Subcutaneous abdominal adipose tissue (tissue), 5 donors: ENCODE results near the gene ARPIN.
"Not testable (repeated sequence)": the region's sequence is repeated elsewhere in the genome, so short reads cannot be mapped to it uniquely, and the experiment has no call there.

Experiments
- H3K27ac ChIP-seq: one replicate; pipeline ENCODE4 v1.7.0; 2013; ENCODE audit warnings: low read depth, mild to moderate bottlenecking, inconsistent platforms, low read length, moderate library complexity
- H3K27me3 ChIP-seq, 5 donors: one replicate each; pipeline ENCODE4 v1.7.0; 2013; ENCODE audit warnings: low read length in 5 of 5, inconsistent platforms in 1 of 5; ENCODE audit not compliant: control insufficient read depth in 5 of 5, insufficient read depth in 4 of 5
- H3K36me3 ChIP-seq, 5 donors: one replicate each; pipeline ENCODE4 v1.7.0; 2013; ENCODE audit warnings: low read length in 5 of 5; ENCODE audit not compliant: control insufficient read depth in 5 of 5, insufficient read depth in 5 of 5
- H3K4me1 ChIP-seq, 5 donors: one replicate each; pipeline ENCODE4 v1.7.0; 2013; ENCODE audit warnings: low read length in 5 of 5, mild to moderate bottlenecking in 3 of 5, moderate library complexity in 1 of 5; ENCODE audit not compliant: control insufficient read depth in 5 of 5, insufficient read depth in 5 of 5
- H3K4me3 ChIP-seq, 5 donors: one replicate each; pipeline ENCODE4 v1.7.0; 2013; ENCODE audit warnings: low read length in 5 of 5, low read depth in 1 of 5
- H3K9ac ChIP-seq, 5 donors: one replicate each; pipeline ENCODE4 v1.7.0; 2013; ENCODE audit warnings: low read length in 5 of 5, mild to moderate bottlenecking in 4 of 5, moderate library complexity in 3 of 5
- H3K9me3 ChIP-seq, 5 donors: one replicate each; pipeline ENCODE4 v1.7.0; 2013; ENCODE audit warnings: low read length in 5 of 5; ENCODE audit not compliant: control insufficient read depth in 5 of 5
- donor health status: healthy.
- donor health status: healthy.
- donor health status: healthy.
- donor health status: healthy.
- donor health status: healthy.

Gene ARPIN

DNA sequence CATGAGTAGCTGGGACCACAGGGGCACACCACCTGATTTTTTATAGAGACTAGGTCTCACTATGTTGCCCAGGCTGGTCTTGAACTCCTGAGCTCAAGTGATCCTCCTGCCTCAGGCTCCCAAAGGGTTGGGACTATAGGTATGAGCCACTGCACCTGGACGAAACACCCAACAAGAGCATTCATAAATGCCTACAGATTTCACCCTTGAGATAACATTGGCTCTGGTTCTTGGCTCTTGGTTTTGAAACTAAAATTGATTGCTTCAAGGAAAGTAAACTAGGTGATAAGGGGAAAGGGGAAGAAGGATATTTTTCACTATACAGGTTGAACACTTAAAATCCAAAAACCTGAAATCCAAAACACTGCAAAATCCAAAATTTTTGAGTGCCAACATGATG is 29.2 kb downstream of the ARPIN start:
- peaks cover 23 to 62% (median 30%) of the 10 kb centered on the region in 5 donors for H3K36me3 ChIP-seq
- no peak overlapping the region for H3K27ac ChIP-seq
- H3K4me3 ChIP-seq: no peak overlapping the region
- no peaks in the 10 kb centered on the region for H3K9me3 ChIP-seq
- H3K27me3 ChIP-seq: no peaks in the 10 kb centered on the region
- peaks cover 0 to 3% (median 0%) of the 10 kb centered on the region in 5 donors for H3K4me1 ChIP-seq
- no peak overlapping the region for H3K9ac ChIP-seq

DNA sequence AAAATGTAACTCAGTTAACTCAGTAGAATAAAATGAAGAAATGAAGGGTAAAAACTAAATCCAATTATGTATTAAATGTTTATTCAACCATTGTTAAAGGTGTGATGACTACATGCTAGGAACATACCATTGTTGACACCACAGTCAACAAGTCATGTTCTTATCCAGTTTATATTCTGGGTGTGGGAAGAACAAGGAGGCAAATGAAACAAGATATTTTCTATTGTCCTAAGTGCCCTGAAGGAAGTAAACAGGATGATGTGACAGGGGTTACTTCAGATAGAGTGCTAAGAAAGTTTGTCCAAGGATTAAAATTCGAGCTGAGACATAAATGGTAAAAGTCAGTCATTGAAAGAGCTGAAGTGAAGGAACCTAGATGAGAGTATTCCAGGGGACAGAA is 32.0 kb downstream of the ARPIN start:
- no peaks in the 10 kb centered on the region for H3K9me3 ChIP-seq
- no peaks in the 10 kb centered on the region for H3K27me3 ChIP-seq
- H3K9ac ChIP-seq: no peak overlapping the region
- H3K4me1 ChIP-seq: peaks cover 0 to 10% (median 0%) of the 10 kb centered on the region in 5 donors
- peaks cover 20 to 57% (median 30%) of the 10 kb centered on the region in 5 donors for H3K36me3 ChIP-seq
- H3K27ac ChIP-seq: no peak overlapping the region
- no peak overlapping the region for H3K4me3 ChIP-seq

DNA sequence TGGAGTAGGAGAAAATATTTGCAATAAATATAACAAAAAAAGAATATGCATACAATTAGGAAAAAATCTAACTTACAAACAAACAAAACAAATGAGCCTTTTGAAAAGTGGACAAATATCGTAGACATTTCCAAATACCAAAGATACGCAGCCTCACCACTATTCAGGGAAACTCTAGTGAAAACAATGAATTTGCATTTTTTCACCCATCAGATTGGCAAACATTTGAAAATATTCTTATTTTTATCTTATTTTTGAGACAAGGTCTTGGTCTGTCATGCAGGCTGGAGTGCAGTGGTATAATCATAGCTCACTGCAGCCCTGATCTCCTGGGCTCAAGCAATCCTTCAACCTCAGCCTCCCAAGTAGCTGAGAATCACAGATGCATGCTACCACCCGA is 34.4 kb downstream of the ARPIN start:
- Histone ChIP-seq H3K27ac (no peak overlapping the region), H3K36me3 (peaks cover 21 to 47% (median 25%) of the 10 kb centered on the region in 5 donors), H3K27me3 (no peaks in the 10 kb centered on the region), H3K9ac (no peak overlapping the region), H3K9me3 (no peaks in the 10 kb centered on the region), H3K4me3 (no peak overlapping the region), H3K4me1 (peaks cover 0 to 15% (median 0%) of the 10 kb centered on the region in 5 donors)

DNA sequence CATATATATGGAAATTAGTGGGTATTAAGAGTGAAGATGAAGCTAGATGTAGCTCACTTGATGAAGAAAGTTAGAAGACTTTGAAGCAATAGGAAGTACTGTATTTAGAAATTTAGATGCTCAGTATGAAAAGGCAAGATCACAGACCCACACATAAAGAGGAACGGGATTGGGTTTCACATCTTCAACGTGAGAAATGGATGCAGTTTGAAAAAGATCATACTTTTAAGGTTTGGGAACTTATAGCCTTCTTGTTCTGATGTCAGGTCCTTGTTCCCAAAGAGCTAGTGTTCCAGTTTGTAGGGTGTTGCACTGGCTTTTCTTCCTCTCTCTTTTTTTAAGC is 35.7 kb downstream of the ARPIN start:
- H3K36me3 ChIP-seq: peaks cover 15 to 47% (median 27%) of the 10 kb centered on the region in 5 donors
- H3K27ac ChIP-seq: peak overlapping the region; percentile 17
- no peaks in the 10 kb centered on the region for H3K9me3 ChIP-seq
- H3K27me3 ChIP-seq: no peaks in the 10 kb centered on the region
- H3K9ac ChIP-seq: peak overlapping the region in 1 of 5 donors; percentile 16
- H3K4me3 ChIP-seq: no peak overlapping the region
- peaks cover 0 to 15% (median 0%) of the 10 kb centered on the region in 5 donors for H3K4me1 ChIP-seq

DNA sequence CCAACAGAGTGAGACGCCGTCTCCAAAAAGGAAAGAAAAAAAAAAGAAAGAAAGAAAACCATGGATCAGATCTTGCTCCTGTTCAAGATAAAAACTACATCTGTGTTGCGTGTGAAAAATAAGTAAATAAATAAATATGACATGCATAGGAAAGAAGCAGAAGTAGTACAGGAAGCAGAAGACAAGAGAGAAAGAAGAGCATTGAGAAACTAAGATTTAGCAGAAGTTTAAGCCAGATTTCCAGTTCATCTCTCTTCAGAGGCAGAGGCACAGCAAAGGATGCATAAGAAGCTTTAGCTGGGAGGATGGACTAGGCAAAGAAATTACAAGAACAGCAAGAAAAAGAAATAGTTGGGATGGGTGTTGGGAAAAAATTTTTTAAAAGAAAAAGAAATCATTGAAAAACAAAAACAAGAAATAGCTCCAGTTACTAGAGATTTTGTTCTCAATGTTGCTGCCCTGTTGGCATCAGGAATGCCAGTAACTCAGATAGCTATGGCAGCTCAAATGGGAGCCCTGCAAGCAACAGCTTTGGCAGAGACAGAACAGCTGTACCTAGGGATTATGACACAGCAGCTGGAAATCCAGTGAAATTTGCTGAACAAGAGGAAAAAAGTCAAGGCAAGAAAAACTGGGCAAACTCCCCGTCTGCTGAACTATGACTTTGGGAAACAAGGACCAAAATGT is 36.2 kb downstream of the ARPIN start:
- H3K9me3 ChIP-seq: no peaks in the 10 kb centered on the region
- H3K36me3 ChIP-seq: peaks cover 16 to 48% (median 27%) of the 10 kb centered on the region in 5 donors
- H3K4me1 ChIP-seq: peaks cover 0 to 15% (median 0%) of the 10 kb centered on the region in 5 donors
- H3K27ac ChIP-seq: peak overlapping the region; percentile 17
- H3K9ac ChIP-seq: no peak overlapping the region
- H3K27me3 ChIP-seq: no peaks in the 10 kb centered on the region
- H3K4me3 ChIP-seq: no peak overlapping the region

DNA sequence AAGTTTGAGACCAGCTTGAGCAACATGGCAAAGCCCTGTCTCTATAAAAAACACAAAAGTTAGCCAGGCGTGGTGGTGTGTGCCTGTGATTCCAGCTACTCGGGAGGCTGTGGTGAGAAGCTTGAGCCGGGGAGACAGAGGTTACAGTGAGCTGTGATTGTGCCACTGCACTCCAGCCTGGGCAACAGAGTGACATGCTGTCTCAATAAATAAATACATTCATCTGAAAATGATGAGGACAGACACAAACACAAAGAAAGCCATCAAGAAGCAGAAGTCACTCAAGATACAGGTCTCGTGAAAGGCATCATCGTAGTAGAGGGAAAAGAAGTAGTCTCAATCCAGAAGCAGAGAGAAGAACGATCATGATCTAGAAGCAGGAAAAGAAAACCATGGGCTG is 37.0 kb downstream of the ARPIN start:
- no peaks in the 10 kb centered on the region for H3K9me3 ChIP-seq
- peaks cover 0 to 16% (median 0%) of the 10 kb centered on the region in 5 donors for H3K4me1 ChIP-seq
- no peaks in the 10 kb centered on the region for H3K27me3 ChIP-seq
- H3K9ac ChIP-seq: no peak overlapping the region
- no peak overlapping the region for H3K27ac ChIP-seq
- H3K36me3 ChIP-seq: peaks cover 17 to 51% (median 24%) of the 10 kb centered on the region in 5 donors
- H3K4me3 ChIP-seq: no peak overlapping the region

DNA sequence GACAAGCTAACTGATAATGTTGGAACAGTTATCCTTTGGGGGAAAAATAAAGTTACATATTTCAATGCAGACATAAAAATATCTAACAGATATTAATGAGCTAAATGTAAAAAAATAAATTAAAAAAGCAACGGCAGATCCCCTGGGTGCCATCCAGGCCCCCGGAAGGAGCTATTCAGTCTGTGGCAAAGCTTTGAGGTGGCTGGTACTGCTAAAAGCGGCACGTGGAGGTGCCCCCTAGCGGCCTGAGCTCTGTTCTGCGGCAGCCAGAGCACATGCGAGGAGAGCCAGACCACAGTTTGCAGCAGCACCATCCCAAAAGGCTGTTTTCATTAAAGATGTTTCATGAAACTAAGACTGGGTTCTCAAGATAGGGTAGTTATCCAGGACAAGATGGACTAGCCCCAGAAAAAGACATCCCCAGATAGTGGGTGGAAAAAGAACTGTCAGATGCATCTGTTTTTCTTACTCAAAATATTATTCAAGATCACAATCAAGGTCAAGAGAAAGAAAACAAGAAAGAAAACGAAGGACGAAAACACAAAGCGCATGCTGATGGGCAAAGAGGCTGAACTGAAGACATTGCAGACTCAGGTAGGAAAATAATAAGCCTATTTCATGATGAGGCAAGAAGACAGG is 37.7 kb downstream of the ARPIN start:
- Histone ChIP-seq H3K9ac (no peak overlapping the region), H3K4me1 (peaks cover 0 to 19% (median 0%) of the 10 kb centered on the region in 5 donors), H3K27me3 (no peaks in the 10 kb centered on the region), H3K4me3 (no peak overlapping the region), H3K27ac (no peak overlapping the region), H3K36me3 (peaks cover 21 to 56% (median 30%) of the 10 kb centered on the region in 5 donors), H3K9me3 (no peaks in the 10 kb centered on the region)

DNA sequence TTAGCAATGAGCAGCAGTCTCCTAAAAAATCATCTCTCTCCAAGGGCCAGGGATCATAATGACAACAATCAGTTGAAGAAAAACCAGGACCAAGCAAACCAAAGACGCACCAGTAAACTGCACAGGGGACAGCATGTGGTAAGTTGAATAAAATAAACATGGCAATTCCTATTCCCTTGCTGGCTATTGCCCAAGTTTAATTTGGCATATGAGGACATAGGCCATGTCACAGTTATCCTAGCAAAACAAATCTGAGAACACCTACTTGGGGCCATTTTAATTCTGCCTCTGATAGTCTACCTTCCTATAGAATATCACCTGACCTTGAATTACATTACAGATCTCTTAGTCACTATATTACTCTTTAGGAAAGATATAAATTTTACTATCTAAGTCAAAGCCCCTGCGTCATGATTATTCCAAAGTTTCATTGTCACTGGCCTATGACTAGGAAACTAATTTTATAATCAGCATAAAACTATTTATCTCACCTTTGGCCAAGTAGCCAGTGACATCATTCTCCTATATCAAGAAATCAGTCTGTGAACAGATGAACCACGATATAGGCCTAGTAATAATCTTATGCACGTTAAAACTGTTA is 42.0 kb downstream of the ARPIN start:
- Histone ChIP-seq H3K9me3 (no peaks in the 10 kb centered on the region), H3K4me3 (no peak overlapping the region), H3K9ac (peak overlapping the region in 1 of 5 donors; percentile 2), H3K4me1 (peaks cover 0 to 10% (median 0%) of the 10 kb centered on the region in 5 donors), H3K27me3 (no peaks in the 10 kb centered on the region), H3K36me3 (peaks cover 13 to 37% (median 31%) of the 10 kb centered on the region in 5 donors), H3K27ac (no peak overlapping the region)

DNA sequence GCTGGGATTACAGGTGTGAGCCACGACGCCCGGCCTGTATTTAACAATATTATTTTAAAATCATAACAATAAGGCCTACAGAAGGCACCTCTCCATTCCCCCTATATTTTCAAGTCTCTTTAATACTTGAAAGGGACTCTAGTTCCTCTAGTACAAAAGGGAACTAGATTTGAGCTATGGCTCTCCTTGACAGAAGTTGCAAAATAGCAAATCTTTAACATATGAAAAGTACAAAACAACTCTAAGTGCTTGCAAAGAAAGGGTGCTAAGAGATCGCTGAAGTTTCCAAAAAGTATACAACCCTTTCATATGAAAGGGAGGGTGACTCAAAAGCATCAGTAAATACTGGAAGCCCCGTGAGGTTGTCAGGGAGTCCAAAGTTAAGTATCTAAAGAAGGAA is 42.7 kb downstream of the ARPIN start:
- Histone ChIP-seq H3K27me3 (no peaks in the 10 kb centered on the region), H3K9me3 (no peaks in the 10 kb centered on the region), H3K36me3 (peaks cover 13 to 36% (median 25%) of the 10 kb centered on the region in 5 donors), H3K9ac (no peak overlapping the region), H3K4me1 (peaks cover 0 to 8% (median 0%) of the 10 kb centered on the region in 5 donors), H3K4me3 (no peak overlapping the region), H3K27ac (no peak overlapping the region)

DNA sequence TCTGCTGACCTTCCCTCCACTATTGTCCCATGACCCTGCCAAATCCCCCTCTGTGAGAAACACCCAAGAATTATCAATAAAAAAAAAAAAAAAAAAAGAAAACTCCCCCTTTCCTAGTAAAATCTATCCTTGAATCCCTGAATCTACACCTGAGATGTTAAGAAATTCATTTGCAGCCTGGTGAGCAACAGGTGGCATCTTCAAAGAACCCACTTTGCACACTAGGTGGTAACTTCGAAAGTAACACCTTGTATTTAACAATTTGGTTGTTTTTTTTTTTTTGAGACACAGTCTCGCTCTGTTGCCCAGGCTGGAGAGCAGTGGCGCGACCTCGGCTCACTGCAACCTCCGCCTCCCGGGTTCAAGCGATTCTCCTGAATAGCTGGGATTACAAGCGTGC is 43.3 kb downstream of the ARPIN start:
- not testable (repeated sequence) for H3K27me3 ChIP-seq, H3K4me3 ChIP-seq, H3K27ac ChIP-seq, H3K9me3 ChIP-seq, H3K9ac ChIP-seq
- peaks cover 0 to 11% (median 0%) of the 10 kb centered on the region in 5 donors for H3K4me1 ChIP-seq
- peaks cover 13 to 36% (median 25%) of the 10 kb centered on the region in 5 donors for H3K36me3 ChIP-seq
